ENCODE results near the gene DOCK1.
A peak's percentile ranks its signal among the peaks of the same experiment; 100 is the strongest.
"Not testable (repeated sequence)": the region's sequence is repeated elsewhere in the genome, so short reads cannot be mapped to it uniquely, and the experiment has no call there.

DOCK1 gene

GRCh38 chr10:127279334-127279774 is 374.1 kb downstream of the DOCK1 start:
- no peak for DNase-seq (ENCODE audit: low spot score)

- DNase-seq (ENCODE audit: low spot score), result no peak
These were observed 375.2 kb downstream of the DOCK1 start for GRCh38 chr10:127280446-127280845.

- DNase-seq (ENCODE audit: low spot score), result no peak
These were observed 377.8 kb downstream of the DOCK1 start for GRCh38 chr10:127283017-127283416.

- DNase-seq (ENCODE audit: low spot score), result no peak
These were observed 378.3 kb downstream of the DOCK1 start for GRCh38 chr10:127283576-127283975.

- no peak for DNase-seq (ENCODE audit: low spot score)
These were observed 385.6 kb downstream of the DOCK1 start for GRCh38 chr10:127290850-127291249.

GRCh38 chr10:127291329-127291728 is 386.1 kb downstream of the DOCK1 start:
- DNase-seq (ENCODE audit: low spot score), result no peak

GRCh38 chr10:127292888-127293287 is 387.7 kb downstream of the DOCK1 start:
- DNase-seq (ENCODE audit: low spot score), result no peak

GRCh38 chr10:127293640-127294039 is 388.4 kb downstream of the DOCK1 start:
- DNase-seq (ENCODE audit: low spot score), result no peak

GRCh38 chr10:127296696-127297095 is 391.5 kb downstream of the DOCK1 start:
- DNase-seq (ENCODE audit: low spot score), result no peak

- DNase-seq (ENCODE audit: low spot score), result no peak
These were observed 393.2 kb downstream of the DOCK1 start for GRCh38 chr10:127298381-127298780.

- DNase-seq (ENCODE audit: low spot score), result not testable (repeated sequence)
These were observed 394.0 kb downstream of the DOCK1 start for GRCh38 chr10:127299192-127299591.

GRCh38 chr10:127299956-127300689 is 394.9 kb downstream of the DOCK1 start:
- no peak for DNase-seq (ENCODE audit: low spot score)

- DNase-seq (ENCODE audit: low spot score), result no peak
These were observed 395.7 kb downstream of the DOCK1 start for GRCh38 chr10:127300868-127301321.

- DNase-seq (ENCODE audit: low spot score), result no peak
These were observed 397.1 kb downstream of the DOCK1 start for GRCh38 chr10:127302343-127302742.

- no peak for DNase-seq (ENCODE audit: low spot score)
These were observed 397.9 kb downstream of the DOCK1 start for GRCh38 chr10:127303105-127303504.

- no peak for DNase-seq (ENCODE audit: low spot score)
These were observed 398.5 kb downstream of the DOCK1 start for GRCh38 chr10:127303746-127304145.

- DNase-seq (ENCODE audit: low spot score), result no peak
These were observed 401.3 kb downstream of the DOCK1 start for GRCh38 chr10:127306479-127306878.

- no peak for DNase-seq (ENCODE audit: low spot score)
These were observed 402.1 kb downstream of the DOCK1 start for GRCh38 chr10:127307338-127307737.

- DNase-seq (ENCODE audit: low spot score), result no peak
These were observed 402.8 kb downstream of the DOCK1 start for GRCh38 chr10:127308031-127308430.

GRCh38 chr10:127309619-127310018 is 404.4 kb downstream of the DOCK1 start:
- not testable (repeated sequence) for DNase-seq (ENCODE audit: low spot score)

GRCh38 chr10:127310430-127310829 is 405.2 kb downstream of the DOCK1 start:
- no peak for DNase-seq (ENCODE audit: low spot score)

GRCh38 chr10:127310923-127311322 is 405.7 kb downstream of the DOCK1 start:
- no peak for DNase-seq (ENCODE audit: low spot score)

GRCh38 chr10:127313996-127314700 is 408.9 kb downstream of the DOCK1 start:
- peak; percentile 55 for DNase-seq (ENCODE audit: low spot score)

Data from Ammon's horn (tissue), 1 donor.